ENCODE measurements around the gene GZMA.

DNA sequence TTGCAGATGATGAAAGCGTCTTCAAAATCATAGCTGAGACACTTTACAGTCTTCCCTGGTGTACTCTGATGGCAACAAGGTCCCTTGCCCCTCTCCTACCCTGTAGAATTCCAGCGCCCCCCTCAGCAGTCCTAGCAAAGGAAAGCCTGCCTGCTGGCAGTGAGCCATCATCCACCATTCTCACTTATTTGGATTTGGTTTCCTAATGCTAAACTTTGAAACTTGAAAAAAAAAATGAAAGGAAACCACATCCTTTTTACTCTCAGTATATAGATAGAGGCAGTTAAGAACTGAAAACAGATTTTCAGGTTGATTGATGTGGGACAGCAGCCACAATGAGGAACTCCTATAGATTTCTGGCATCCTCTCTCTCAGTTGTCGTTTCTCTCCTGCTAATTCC is at the start of gene GZMA:
- TF ChIP-seq EZH2 (IDR thresholded peaks at IDR 0.05; ENCODE audit: low read length, missing control alignments), result no peak
- TF ChIP-seq, protein P1, sequence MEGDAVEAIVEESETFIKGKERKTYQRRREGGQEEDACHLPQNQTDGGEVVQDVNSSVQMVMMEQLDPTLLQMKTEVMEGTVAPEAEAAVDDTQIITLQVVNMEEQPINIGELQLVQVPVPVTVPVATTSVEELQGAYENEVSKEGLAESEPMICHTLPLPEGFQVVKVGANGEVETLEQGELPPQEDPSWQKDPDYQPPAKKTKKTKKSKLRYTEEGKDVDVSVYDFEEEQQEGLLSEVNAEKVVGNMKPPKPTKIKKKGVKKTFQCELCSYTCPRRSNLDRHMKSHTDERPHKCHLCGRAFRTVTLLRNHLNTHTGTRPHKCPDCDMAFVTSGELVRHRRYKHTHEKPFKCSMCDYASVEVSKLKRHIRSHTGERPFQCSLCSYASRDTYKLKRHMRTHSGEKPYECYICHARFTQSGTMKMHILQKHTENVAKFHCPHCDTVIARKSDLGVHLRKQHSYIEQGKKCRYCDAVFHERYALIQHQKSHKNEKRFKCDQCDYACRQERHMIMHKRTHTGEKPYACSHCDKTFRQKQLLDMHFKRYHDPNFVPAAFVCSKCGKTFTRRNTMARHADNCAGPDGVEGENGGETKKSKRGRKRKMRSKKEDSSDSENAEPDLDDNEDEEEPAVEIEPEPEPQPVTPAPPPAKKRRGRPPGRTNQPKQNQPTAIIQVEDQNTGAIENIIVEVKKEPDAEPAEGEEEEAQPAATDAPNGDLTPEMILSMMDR (conservative IDR thresholded peaks at IDR 0.05 in 1 of 2, IDR thresholded peaks at IDR 0.05 in 1 of 2; ENCODE audit: low read depth in 1 of 2, low read length in 2 of 2), result no peak

Data from fibroblast of lung (primary cell).